Measurements from ENCODE around the gene PTPRA. TPM values are rescaled to one million over a fixed set of nuclear protein-coding genes. Genes with fewer than 3 reads are reported as not detected.

PTPRA gene
- total and polyA plus RNA-seq, 10 of the 15 experiments (the other 5 are each of a cell fraction or from before 2014, with no cell fraction given), result 3.9 to 62.1 (median 34.6) TPM

DNA sequence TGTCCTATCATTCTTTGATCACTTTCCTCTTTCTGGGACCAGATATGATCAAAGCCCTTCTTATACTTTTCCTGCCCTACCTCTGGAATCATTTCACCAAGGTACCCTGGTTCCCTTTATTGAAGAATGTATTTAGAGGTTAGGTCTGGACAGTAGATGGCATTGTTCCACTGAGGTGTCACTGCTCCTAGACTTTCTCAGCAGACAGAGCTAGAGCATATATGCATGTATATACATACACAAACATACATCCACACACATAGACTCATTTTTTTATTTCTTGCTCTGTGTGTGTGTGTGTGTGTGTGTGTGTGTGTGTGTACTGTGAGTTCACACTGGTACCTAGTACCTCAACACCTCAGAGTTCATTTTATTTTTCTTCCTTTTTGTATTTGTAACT lies 40.9 kb downstream of the PTPRA start:
- no peaks in the 10 kb centered on the region for H3K27me3 ChIP-seq (replicated peaks in 1 of 2; ENCODE audit: control insufficient read depth in 2 of 2, insufficient read depth in 2 of 2, low read length in 1 of 2)
- no peaks in the 10 kb centered on the region for H3K4me1 ChIP-seq (ENCODE audit: control insufficient read depth, insufficient read depth, low read length)
- H2AFZ ChIP-seq (ENCODE audit: control insufficient read depth, low read depth, low read length), result no peak overlapping the region
- SMC1A ChIA-PET (ENCODE audit: uncharacterized antibody, unreplicated experiment), result interaction anchor here (0.5 to 0.6 kb wide), 2 partner anchors 70 to 86 kb away, joined by 3 to 4 read pairs; no protein-coding TSS in a partner anchor
- no peaks in the 10 kb centered on the region for H3K9me3 ChIP-seq (replicated peaks; ENCODE audit: control insufficient read depth, insufficient read depth, low read length)
- intact Hi-C loops (cut with micrococcal nuclease; ENCODE audit: unreplicated experiment), result loop anchor here (5.0 kb wide), 2 partner anchors 72 to 88 kb away; partner anchors contain the start of genes PCED1A and VPS16
- RAD21 ChIA-PET (ENCODE audit: unreplicated experiment), result interaction anchor here (0.6 to 1.0 kb wide), 4 partner anchors 35 to 89 kb away, joined by 3 to 10 read pairs (median 4); no protein-coding TSS in a partner anchor
- BruUV-seq (replicated peaks), result no TSS peak
- TF ChIP-seq STAT1 (conservative IDR thresholded peaks at IDR 0.05) (no peak), JUNB (IDR thresholded peaks at IDR 0.05) (no peak), FOXM1 (IDR thresholded peaks at IDR 0.05; ENCODE audit: low read depth, low read length) (no peak), MTA2 (IDR thresholded peaks at IDR 0.05; ENCODE audit: low read depth) (no peak), ZNF622 (IDR thresholded peaks at IDR 0.05) (no peak), RUNX3 (IDR thresholded peaks at IDR 0.05; ENCODE audit: low read length) (no peak), PAX5 (IDR thresholded peaks at IDR 0.05; ENCODE audit: borderline replicate concordance, low read depth, low read length) (no peak), SMC3 (IDR thresholded peaks at IDR 0.05; ENCODE audit: borderline replicate concordance, low read length) (peak; percentile 34; the same call in 1 of the 2 replicates), RAD21 (IDR thresholded peaks at IDR 0.05; ENCODE audit: insufficient read depth, low read depth, low read length) (peak; percentile 55)
- TF ChIP-seq, protein P1, sequence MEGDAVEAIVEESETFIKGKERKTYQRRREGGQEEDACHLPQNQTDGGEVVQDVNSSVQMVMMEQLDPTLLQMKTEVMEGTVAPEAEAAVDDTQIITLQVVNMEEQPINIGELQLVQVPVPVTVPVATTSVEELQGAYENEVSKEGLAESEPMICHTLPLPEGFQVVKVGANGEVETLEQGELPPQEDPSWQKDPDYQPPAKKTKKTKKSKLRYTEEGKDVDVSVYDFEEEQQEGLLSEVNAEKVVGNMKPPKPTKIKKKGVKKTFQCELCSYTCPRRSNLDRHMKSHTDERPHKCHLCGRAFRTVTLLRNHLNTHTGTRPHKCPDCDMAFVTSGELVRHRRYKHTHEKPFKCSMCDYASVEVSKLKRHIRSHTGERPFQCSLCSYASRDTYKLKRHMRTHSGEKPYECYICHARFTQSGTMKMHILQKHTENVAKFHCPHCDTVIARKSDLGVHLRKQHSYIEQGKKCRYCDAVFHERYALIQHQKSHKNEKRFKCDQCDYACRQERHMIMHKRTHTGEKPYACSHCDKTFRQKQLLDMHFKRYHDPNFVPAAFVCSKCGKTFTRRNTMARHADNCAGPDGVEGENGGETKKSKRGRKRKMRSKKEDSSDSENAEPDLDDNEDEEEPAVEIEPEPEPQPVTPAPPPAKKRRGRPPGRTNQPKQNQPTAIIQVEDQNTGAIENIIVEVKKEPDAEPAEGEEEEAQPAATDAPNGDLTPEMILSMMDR (IDR thresholded peaks at IDR 0.05 in 2 of 3, conservative IDR thresholded peaks at IDR 0.05 in 1 of 3; ENCODE audit: control insufficient read depth in 2 of 3, extremely low read depth in 1 of 3, insufficient read depth in 1 of 3, low read depth in 3 of 3, low read length in 3 of 3), result peak; percentile 22 to 58 (median 30); a peak in 4 of 6 replicates
- POLR2A ChIA-PET, result no interaction called here
- in situ Hi-C loops (cut with MboI), result no loop called here
- H3K27ac ChIP-seq (ENCODE audit: control insufficient read depth, insufficient read depth), result no peak overlapping the region
- ATAC-seq (peak; percentile 47; the same call in 1 of the 3 replicates), DNase-seq (ENCODE audit: low read depth, low spot score) (no peak), FAIRE-seq (peak; percentile 57)
- no peaks in the 10 kb centered on the region for H3K36me3 ChIP-seq (ENCODE audit: control insufficient read depth in 2 of 2, insufficient read depth in 2 of 2, low read length in 1 of 2)
- no peak overlapping the region for H3K4me2 ChIP-seq (ENCODE audit: control insufficient read depth, insufficient read depth)
- no peak overlapping the region for H3K4me3 ChIP-seq
- H4K20me1 ChIP-seq (ENCODE audit: control insufficient read depth, insufficient read depth), result no peaks in the 10 kb centered on the region
- no peaks in the 10 kb centered on the region for H3K79me2 ChIP-seq (ENCODE audit: control insufficient read depth, insufficient read depth, low read length)
- CTCF ChIA-PET, result interaction anchor here (0.6 to 1.0 kb wide), 3 partner anchors 14 to 139 kb away, joined by 4 to 5 read pairs (median 5); no protein-coding TSS in a partner anchor
- H3K9ac ChIP-seq (ENCODE audit: control insufficient read depth, insufficient read depth, low read length), result no peak overlapping the region
